Natural killer cell (primary cell): ENCODE results near the gene COPZ2. TPM values are rescaled to one million over a fixed set of nuclear protein-coding genes. Genes with fewer than 3 reads are reported as not detected.
A peak's percentile ranks its signal among the peaks of the same experiment; 100 is the strongest.

Experiments
- ATAC-seq, 3 donors: fragments of 150-1000 bp in 2 of 3; fragments of 200-7000 bp in 1 of 3; cut with Tn5 transposase; 1 replicate in 1 of 3; 2 replicates in 2 of 3; pipeline ENCODE4 v1.10.0; 2021; ENCODE audit warnings: mild to moderate bottlenecking in 2 of 3, moderate library complexity in 2 of 3
- DNase-seq, 2 donors: peaks; one replicate each; pipeline versions ENCODE4 v3.0.0 to v3.0.0-alpha.2; 2013 to 2021; ENCODE audit warnings: mixed read lengths in 1 of 2
- H3K27ac ChIP-seq: one replicate; pipeline ENCODE4 v1.5.1; 2013; ENCODE audit warnings: mild to moderate bottlenecking, low read length
- H3K27me3 ChIP-seq: one replicate; pipeline ENCODE4 v1.6.1; 2013; ENCODE audit warnings: low read length; ENCODE audit not compliant: control insufficient read depth, insufficient read depth
- H3K36me3 ChIP-seq: one replicate; pipeline ENCODE4 v1.6.1; 2013; ENCODE audit warnings: low read length; ENCODE audit not compliant: control insufficient read depth, insufficient read depth
- H3K4me1 ChIP-seq: one replicate; pipeline ENCODE4 v1.6.1; 2013; ENCODE audit warnings: low read length; ENCODE audit not compliant: control insufficient read depth, insufficient read depth
- H3K4me3 ChIP-seq: one replicate; pipeline ENCODE4 v1.5.1; 2013; ENCODE audit warnings: low read length
- H3K9me3 ChIP-seq: one replicate; pipeline ENCODE4 v1.6.1; 2013; ENCODE audit warnings: low read length; ENCODE audit not compliant: control insufficient read depth, insufficient read depth
- H3K27ac Mint-ChIP-seq, 2 donors: one replicate each; pipeline ENCODE4 v1.8.0; 2022; ENCODE audit warnings: mild to moderate bottlenecking in 2 of 2, mixed read lengths in 2 of 2, moderate library complexity in 1 of 2
- H3K27me3 Mint-ChIP-seq, 2 donors: one replicate each; pipeline ENCODE4 v1.8.0; 2022; ENCODE audit warnings: low read depth in 2 of 2, mixed read lengths in 2 of 2
- H3K36me3 Mint-ChIP-seq: one replicate; pipeline ENCODE4 v1.8.0; 2022; ENCODE audit warnings: mixed read lengths
- H3K4me1 Mint-ChIP-seq, 2 donors: one replicate each; pipeline ENCODE4 v1.8.0; 2022; ENCODE audit warnings: mixed read lengths in 2 of 2
- H3K4me3 Mint-ChIP-seq: one replicate; pipeline ENCODE4 v1.8.0; 2022; ENCODE audit warnings: mild to moderate bottlenecking, moderate library complexity, mixed read lengths
- H3K9me3 Mint-ChIP-seq, 2 donors: one replicate each; pipeline ENCODE4 v1.8.0; 2022; ENCODE audit warnings: mixed read lengths in 2 of 2
- CTCF ChIP-seq: fragments of 200-600 bp; IDR thresholded peaks from one replicate; pipeline ENCODE4 v1.8.0; 2022; ENCODE audit warnings: antibody characterized with exemption
- WGBS: methylation state at CpG from one replicate; pipeline ENCODE4 v1.1.7; 2013; ENCODE audit warnings: missing lambda C conversion rate; ENCODE audit not compliant: insufficient coverage; 5-methylcytosine and 5-hydroxymethylcytosine counted together
- intact Hi-C: fragments of 100-400 bp; cut with micrococcal nuclease; formaldehyde crosslinking; loops from one replicate; pipeline ENCODE4 v1.14.2; 2022
- total RNA-seq, 4 donors: library from RNA; stranded (reverse); fragments of 120-200 nt in 1 of 4; gene quantifications; one replicate each; pipeline versions ENCODE4 v1.2.3 to v1.2.4, GENCODE V29; 2013 to 2022

Gene COPZ2
- total RNA-seq, 3 donors from 2014 or later (not counting 1 experiment from before 2014, with no cell fraction given) = 15.9 to 19.1 (median 16.5) TPM

- Mint-ChIP-seq H3K27ac (peak overlapping the region; percentile 96 to 97), H3K27me3 (no peaks in the 10 kb centered on the region), H3K36me3 (no peaks in the 10 kb centered on the region), H3K4me3 (peak overlapping the region; percentile 98), H3K9me3 (no peaks in the 10 kb centered on the region), H3K4me1 (peaks cover 45 to 49% of the 10 kb centered on the region in 2 donors)
- Histone ChIP-seq H3K27ac (no peak overlapping the region), H3K36me3 (peaks cover 9% of the 10 kb centered on the region), H3K9me3 (no peaks in the 10 kb centered on the region), H3K27me3 (no peaks in the 10 kb centered on the region), H3K4me3 (no peak overlapping the region), H3K4me1 (peaks cover 20% of the 10 kb centered on the region)
- ATAC-seq = no peak
- intact Hi-C loops = loop anchor here (5.0 to 10.0 kb wide), 2 partner anchors 211 to 396 kb away; partner anchors contain the start of genes LRRC46 and MRPL10
- no peak for DNase-seq
- no peak for TF ChIP-seq CTCF
- WGBS = 94% methylated on average over 7 of the region's 7 CpGs
Measured at GRCh38 chr17:48046296-48046695, 8.7 kb upstream of the COPZ2 start.

GRCh38 chr17:48045316-48046001, 7.9 kb upstream of the COPZ2 start:
- intact Hi-C loops = loop anchor here (5.0 to 10.0 kb wide), 2 partner anchors 211 to 397 kb away; partner anchors contain the start of genes LRRC46 and MRPL10
- Mint-ChIP-seq H3K9me3 (no peaks in the 10 kb centered on the region), H3K4me3 (no peak overlapping the region), H3K36me3 (no peaks in the 10 kb centered on the region), H3K4me1 (peaks cover 41 to 42% of the 10 kb centered on the region in 2 donors), H3K27ac (no peak overlapping the region), H3K27me3 (peaks cover 0 to 3% of the 10 kb centered on the region in 2 donors)
- DNase-seq = no peak
- Histone ChIP-seq H3K4me3 (no peak overlapping the region), H3K27me3 (no peaks in the 10 kb centered on the region), H3K27ac (no peak overlapping the region), H3K9me3 (no peaks in the 10 kb centered on the region), H3K4me1 (peaks cover 20% of the 10 kb centered on the region), H3K36me3 (peaks cover under 1% of the 10 kb centered on the region)
- ATAC-seq = no peak
- TF ChIP-seq CTCF = no peak
- 89% methylated on average over 8 of the region's 8 CpGs for WGBS

GRCh38 chr17:48044851-48045250, 7.3 kb upstream of the COPZ2 start:
- H3K36me3 ChIP-seq = no peaks in the 10 kb centered on the region
- no peaks in the 10 kb centered on the region for H3K9me3 ChIP-seq
- WGBS = 99% methylated on average over 4 of the region's 4 CpGs
- H3K4me1 Mint-ChIP-seq = peaks cover 35 to 36% of the 10 kb centered on the region in 2 donors
- ATAC-seq = no peak
- no peak overlapping the region for H3K27ac ChIP-seq
- H3K4me3 ChIP-seq = no peak overlapping the region
- H3K27me3 ChIP-seq = no peaks in the 10 kb centered on the region
- H3K4me3 Mint-ChIP-seq = no peak overlapping the region
- H3K27ac Mint-ChIP-seq = no peak overlapping the region
- intact Hi-C loops = loop anchor here (5.0 to 10.0 kb wide), 2 partner anchors 210 to 397 kb away; partner anchors contain the start of genes LRRC46 and MRPL10
- peaks cover 20% of the 10 kb centered on the region for H3K4me1 ChIP-seq
- no peaks in the 10 kb centered on the region for H3K9me3 Mint-ChIP-seq
- TF ChIP-seq CTCF = no peak
- H3K36me3 Mint-ChIP-seq = no peaks in the 10 kb centered on the region
- no peak for DNase-seq
- peaks cover 0 to 3% of the 10 kb centered on the region in 2 donors for H3K27me3 Mint-ChIP-seq
